ENCODE results near the gene AP2A1.
"Not testable (repeated sequence)": the region's sequence is repeated elsewhere in the genome, so short reads cannot be mapped to it uniquely, and the experiment has no call there.

Gene AP2A1

GRCh38 chr19:49766930-49767299 is at the start of gene AP2A1:
Gene AP2A1, plus strand, starts transcription at chr19:49767001. Its CDS starts 133 bp downstream, at chr19:49767134.
- no peak for DNase-seq

- no peak for DNase-seq
These were observed 48.3 kb upstream of the AP2A1 start for GRCh38 chr19:49718511-49718910.

- no peak for DNase-seq
These were observed 47.8 kb upstream of the AP2A1 start for GRCh38 chr19:49718991-49719390.

GRCh38 chr19:49719420-49719819 is 47.4 kb upstream of the AP2A1 start:
- DNase-seq: not testable (repeated sequence)

GRCh38 chr19:49727217-49728030 is 39.4 kb upstream of the AP2A1 start:
- DNase-seq: no peak

- DNase-seq: no peak
These were observed 36.6 kb upstream of the AP2A1 start for GRCh38 chr19:49730166-49730565.

- DNase-seq: no peak
These were observed 28.5 kb upstream of the AP2A1 start for GRCh38 chr19:49738268-49738667.

- no peak for DNase-seq
These were observed 27.7 kb upstream of the AP2A1 start for GRCh38 chr19:49739098-49739497.

- DNase-seq: no peak
These were observed 26.9 kb upstream of the AP2A1 start for GRCh38 chr19:49739933-49740332.

- DNase-seq: no peak
These were observed 25.5 kb upstream of the AP2A1 start for GRCh38 chr19:49741210-49741844.

- DNase-seq: no peak
These were observed 21.8 kb upstream of the AP2A1 start for GRCh38 chr19:49744946-49745381.

GRCh38 chr19:49746206-49746958 is 20.4 kb upstream of the AP2A1 start:
- peak; percentile 55 for DNase-seq

GRCh38 chr19:49749055-49749716 is 17.6 kb upstream of the AP2A1 start:
- DNase-seq: no peak

- no peak for DNase-seq
These were observed 17.0 kb upstream of the AP2A1 start for GRCh38 chr19:49749771-49750170.

- DNase-seq: no peak
These were observed 14.1 kb upstream of the AP2A1 start for GRCh38 chr19:49752701-49753100.

GRCh38 chr19:49755956-49756355 is 10.8 kb upstream of the AP2A1 start:
- no peak for DNase-seq

GRCh38 chr19:49758292-49758691 is 8.5 kb upstream of the AP2A1 start:
- no peak for DNase-seq

GRCh38 chr19:49761249-49761624 is 5.6 kb upstream of the AP2A1 start:
- no peak for DNase-seq

GRCh38 chr19:49761625-49762311 is 5.0 kb upstream of the AP2A1 start:
- DNase-seq: no peak

- DNase-seq: no peak
These were observed 3.6 kb upstream of the AP2A1 start, which contains the start of gene TSKS for GRCh38 chr19:49763230-49763629. Gene TSKS, minus strand, starts transcription at chr19:49763306. Its CDS starts 59 bp downstream, at chr19:49763247.

GRCh38 chr19:49764341-49764740 is 2.5 kb upstream of the AP2A1 start:
- DNase-seq: no peak

Data from activated naive CD4-positive, alpha-beta T cell treated with anti-CD3 and anti-CD28 coated beads, Interleukin-2, amount 50 U/mL, for 16 hours (primary cell).